Nephron progenitor cell (in vitro differentiated cells): ENCODE data around the gene TRDN.
"Not testable (repeated sequence)": the region's sequence is repeated elsewhere in the genome, so short reads cannot be mapped to it uniquely, and the experiment has no call there.

Experiments
- DNase-seq: peaks from one replicate; pipeline ENCODE4 v3.0.0; 2021
- H3K27ac Mint-ChIP-seq: 2 replicates; pipeline ENCODE4 v1.8.0; 2021; ENCODE audit warnings: mild to moderate bottlenecking, moderate library complexity, mixed read lengths
- H3K27me3 Mint-ChIP-seq: 2 replicates; pipeline ENCODE4 v1.8.0; 2021; ENCODE audit warnings: mild to moderate bottlenecking, low read depth, mixed read lengths; ENCODE audit not compliant: poor library complexity
- H3K36me3 Mint-ChIP-seq: 2 replicates; pipeline ENCODE4 v1.8.0; 2021; ENCODE audit warnings: low read depth, mixed read lengths
- H3K4me1 Mint-ChIP-seq: 2 replicates; pipeline ENCODE4 v1.8.0; 2021; ENCODE audit warnings: mixed read lengths
- H3K4me3 Mint-ChIP-seq: 2 replicates; pipeline ENCODE4 v1.8.0; 2021; ENCODE audit warnings: mild to moderate bottlenecking, moderate library complexity, mixed read lengths
- H3K9me3 Mint-ChIP-seq: 2 replicates; pipeline ENCODE4 v1.8.0; 2021; ENCODE audit warnings: mild to moderate bottlenecking, moderate library complexity, mixed read lengths
- TF ChIP-seq, protein P1 (sequence below): fragments of 200-600 bp; sonication (generic); IDR thresholded peaks from 2 replicates; pipeline ENCODE4 v1.5.0; 2021; ENCODE audit warnings: antibody characterized with exemption

Gene TRDN

DNA sequence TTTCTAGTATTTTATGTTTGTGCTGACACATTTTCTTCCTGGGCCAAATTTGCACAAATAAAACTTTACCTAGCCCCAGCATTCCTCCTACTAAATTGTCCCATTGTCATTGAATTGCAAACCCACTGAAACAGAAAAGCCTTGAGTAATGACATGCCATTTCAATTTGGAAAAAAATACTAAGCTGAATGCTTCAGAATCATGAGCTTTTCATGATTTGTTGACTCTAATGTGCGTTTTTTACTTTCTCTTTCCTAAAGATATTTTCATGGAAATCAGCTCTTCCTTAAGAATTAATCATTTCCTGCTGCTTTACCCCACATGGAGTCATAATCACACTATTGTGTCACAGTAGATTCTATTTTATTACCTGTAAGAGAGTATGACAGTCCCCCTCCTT lies 47.4 kb downstream of the TRDN start:
- TF ChIP-seq, protein P1, sequence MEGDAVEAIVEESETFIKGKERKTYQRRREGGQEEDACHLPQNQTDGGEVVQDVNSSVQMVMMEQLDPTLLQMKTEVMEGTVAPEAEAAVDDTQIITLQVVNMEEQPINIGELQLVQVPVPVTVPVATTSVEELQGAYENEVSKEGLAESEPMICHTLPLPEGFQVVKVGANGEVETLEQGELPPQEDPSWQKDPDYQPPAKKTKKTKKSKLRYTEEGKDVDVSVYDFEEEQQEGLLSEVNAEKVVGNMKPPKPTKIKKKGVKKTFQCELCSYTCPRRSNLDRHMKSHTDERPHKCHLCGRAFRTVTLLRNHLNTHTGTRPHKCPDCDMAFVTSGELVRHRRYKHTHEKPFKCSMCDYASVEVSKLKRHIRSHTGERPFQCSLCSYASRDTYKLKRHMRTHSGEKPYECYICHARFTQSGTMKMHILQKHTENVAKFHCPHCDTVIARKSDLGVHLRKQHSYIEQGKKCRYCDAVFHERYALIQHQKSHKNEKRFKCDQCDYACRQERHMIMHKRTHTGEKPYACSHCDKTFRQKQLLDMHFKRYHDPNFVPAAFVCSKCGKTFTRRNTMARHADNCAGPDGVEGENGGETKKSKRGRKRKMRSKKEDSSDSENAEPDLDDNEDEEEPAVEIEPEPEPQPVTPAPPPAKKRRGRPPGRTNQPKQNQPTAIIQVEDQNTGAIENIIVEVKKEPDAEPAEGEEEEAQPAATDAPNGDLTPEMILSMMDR, result no peak
- no peak for DNase-seq
- Mint-ChIP-seq H3K27me3 (no peaks in the 10 kb centered on the region), H3K27ac (no peak overlapping the region), H3K9me3 (no peaks in the 10 kb centered on the region), H3K36me3 (no peaks in the 10 kb centered on the region), H3K4me1 (no peaks in the 10 kb centered on the region), H3K4me3 (no peak overlapping the region)

DNA sequence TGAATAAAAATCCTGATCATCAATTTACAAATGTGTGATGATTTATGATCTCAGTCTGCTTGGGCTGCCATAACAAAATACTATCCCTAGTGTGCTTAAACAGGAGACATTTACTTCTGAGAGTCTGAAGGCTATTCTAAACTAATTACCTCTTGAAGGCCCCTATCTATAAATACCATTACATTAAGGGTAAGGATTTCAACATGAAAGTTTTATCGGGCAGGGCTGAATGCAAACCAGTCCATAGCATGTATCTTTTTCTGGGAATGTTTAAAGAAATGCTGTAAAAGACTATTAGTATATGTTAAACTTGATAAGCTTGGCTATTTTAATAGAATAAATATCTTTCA lies 48.2 kb downstream of the TRDN start:
- Mint-ChIP-seq H3K4me3 (no peak overlapping the region), H3K9me3 (no peaks in the 10 kb centered on the region), H3K27ac (no peak overlapping the region), H3K27me3 (no peaks in the 10 kb centered on the region), H3K36me3 (no peaks in the 10 kb centered on the region), H3K4me1 (no peaks in the 10 kb centered on the region)
- TF ChIP-seq, protein P1, result no peak
- no peak for DNase-seq

DNA sequence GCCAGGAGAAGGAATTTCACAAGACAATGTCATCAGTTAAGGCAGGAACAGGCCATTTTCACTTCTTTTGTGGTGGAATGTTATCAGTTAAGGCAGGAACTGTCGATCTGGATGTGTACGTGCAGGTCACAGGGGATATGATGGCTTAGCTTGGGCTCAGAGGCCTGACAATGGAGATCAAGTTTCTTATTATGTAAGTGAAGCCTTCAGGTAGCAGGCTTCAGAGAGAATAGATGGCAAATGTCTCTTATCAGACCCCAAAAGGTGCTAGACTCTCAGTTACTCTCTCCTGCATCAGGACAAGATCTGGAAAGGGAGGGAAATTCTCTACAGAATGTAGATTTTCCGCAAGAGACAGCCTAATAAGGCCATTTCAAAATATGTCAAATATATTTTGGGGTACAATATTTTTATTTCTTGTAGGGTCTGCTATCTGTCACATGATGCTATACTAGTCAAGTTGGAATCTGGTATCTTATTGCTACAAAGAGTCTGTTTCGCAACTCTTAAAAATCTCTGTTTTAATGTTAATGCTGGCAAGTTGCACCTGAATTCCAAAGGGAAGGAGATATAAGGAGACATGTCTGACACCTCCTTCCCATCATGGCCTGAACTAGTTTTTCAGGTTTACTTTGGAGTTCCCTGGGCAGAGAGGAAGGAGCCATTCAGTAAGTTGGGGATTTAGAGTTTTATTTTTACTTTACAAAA lies 48.8 kb downstream of the TRDN start:
- no peak overlapping the region for H3K4me3 Mint-ChIP-seq
- no peaks in the 10 kb centered on the region for H3K27me3 Mint-ChIP-seq
- no peak overlapping the region for H3K27ac Mint-ChIP-seq
- H3K36me3 Mint-ChIP-seq, result no peaks in the 10 kb centered on the region
- DNase-seq, result no peak
- no peaks in the 10 kb centered on the region for H3K9me3 Mint-ChIP-seq
- H3K4me1 Mint-ChIP-seq, result no peaks in the 10 kb centered on the region
- TF ChIP-seq, protein P1, result no peak

DNA sequence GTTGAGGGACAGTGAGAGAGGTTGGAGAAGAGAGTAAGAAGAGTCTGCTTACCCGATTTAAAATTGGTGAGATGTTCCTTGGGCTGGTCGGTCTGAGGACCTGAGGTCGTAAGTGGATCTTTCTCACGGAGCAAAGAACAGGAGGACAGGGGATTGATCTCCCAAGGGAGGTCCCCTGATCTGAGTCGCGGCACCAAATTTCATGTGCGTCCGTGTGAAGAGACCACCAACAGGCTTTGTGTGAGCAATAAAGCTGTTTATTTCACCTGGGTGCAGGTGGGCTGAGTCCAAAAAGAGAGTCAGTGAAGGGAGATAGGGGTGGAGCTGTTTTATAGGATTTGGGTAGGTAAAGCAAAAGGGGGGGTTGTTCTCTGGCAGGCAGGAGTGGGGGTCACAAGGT lies 49.3 kb downstream of the TRDN start:
- not testable (repeated sequence) for H3K4me3 Mint-ChIP-seq, H3K4me1 Mint-ChIP-seq, H3K36me3 Mint-ChIP-seq, H3K9me3 Mint-ChIP-seq, DNase-seq, H3K27ac Mint-ChIP-seq, H3K27me3 Mint-ChIP-seq

DNA sequence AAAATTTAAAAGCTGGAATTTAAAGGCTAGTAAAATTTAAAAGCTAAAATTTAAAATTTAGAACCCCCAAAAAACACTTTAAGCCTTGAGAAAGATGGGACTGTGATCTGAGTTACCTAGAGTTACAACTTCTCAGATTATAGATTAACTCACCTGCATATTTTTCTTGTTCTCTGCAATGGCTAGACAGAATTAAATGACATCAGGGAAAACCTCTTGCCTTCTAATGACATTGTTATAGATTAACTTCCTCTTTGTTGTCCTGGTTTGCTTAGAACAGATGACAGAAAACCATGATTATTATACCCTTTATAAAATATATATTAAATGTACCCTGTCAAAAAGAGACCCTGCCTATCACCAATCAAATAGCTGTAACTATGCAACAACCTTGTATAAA lies 56.4 kb downstream of the TRDN start:
- Mint-ChIP-seq H3K36me3 (no peaks in the 10 kb centered on the region), H3K9me3 (no peaks in the 10 kb centered on the region), H3K27me3 (no peaks in the 10 kb centered on the region), H3K4me3 (no peak overlapping the region), H3K4me1 (no peaks in the 10 kb centered on the region), H3K27ac (no peak overlapping the region)
- no peak for DNase-seq
- TF ChIP-seq, protein P1, result no peak

DNA sequence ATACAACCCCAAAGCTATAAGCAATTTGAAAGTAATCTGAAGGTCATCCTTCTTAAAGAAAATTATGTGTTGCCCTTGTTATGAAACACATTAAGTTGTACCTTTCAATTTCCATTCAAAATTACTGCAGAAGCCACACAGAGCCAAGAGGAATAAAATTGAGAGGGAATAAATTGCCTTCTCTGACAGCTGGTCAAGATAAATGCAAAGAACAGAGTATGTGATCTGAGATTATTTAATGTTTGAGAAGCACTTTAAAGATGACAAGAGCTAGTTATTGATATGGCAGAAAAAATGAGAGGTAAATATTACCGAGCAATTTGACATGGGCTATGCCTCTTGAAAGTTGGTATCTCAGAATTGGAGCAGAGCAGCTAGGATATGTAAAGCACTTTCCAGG lies 61.6 kb downstream of the TRDN start:
- Mint-ChIP-seq H3K36me3 (no peaks in the 10 kb centered on the region), H3K4me1 (no peaks in the 10 kb centered on the region), H3K9me3 (no peaks in the 10 kb centered on the region), H3K27me3 (no peaks in the 10 kb centered on the region), H3K27ac (no peak overlapping the region), H3K4me3 (no peak overlapping the region)
- TF ChIP-seq, protein P1, result no peak
- DNase-seq, result no peak
